ENCODE results near the gene ARL5A. TPM values are rescaled to one million over a fixed set of nuclear protein-coding genes. Genes with fewer than 3 reads are reported as not detected.

The ARL5A gene
- total and polyA plus RNA-seq, 9 donors, result 11.6 to 41.4 (median 33.3) TPM

- Histone ChIP-seq H3K4me1 (ENCODE audit: insufficient read depth) (no peaks in the 10 kb centered on the region), H3K27ac (no peak overlapping the region)
- intact Hi-C loops (cut with DNase I), result no loop called here
Measured at GRCh38 chr2:151855111-151855510, 26.9 kb upstream of the ARL5A start.

GRCh38 chr2:151853070-151853758, 25.0 kb upstream of the ARL5A start:
- H3K9me3 ChIP-seq, result no peaks in the 10 kb centered on the region
- DNase-seq, result no peak
- intact Hi-C loops (cut with DNase I), result no loop called here

More at GRCh38 chr2:151855111-151855510, 26.9 kb upstream of the ARL5A start:
- H3K9me3 ChIP-seq, result no peaks in the 10 kb centered on the region
- no peaks in the 10 kb centered on the region for H3K27me3 ChIP-seq
- no peaks in the 10 kb centered on the region for H3K36me3 ChIP-seq
- 73 to 76% (median 75%) methylated on average over 3 of the region's 3 CpGs for WGBS, 3 donors
- H3K4me3 ChIP-seq, result no peak overlapping the region
- no peak for DNase-seq
- TF ChIP-seq EP300 (IDR thresholded peaks at IDR 0.05) (no peak), POLR2A (IDR thresholded peaks at IDR 0.05) (no peak), CTCF (IDR thresholded peaks at IDR 0.05) (no peak)

GRCh38 chr2:151852260-151853069, 24.2 kb upstream of the ARL5A start:
- intact Hi-C loops (cut with DNase I), result no loop called here
- Histone ChIP-seq H3K27me3 (no peaks in the 10 kb centered on the region), H3K4me3 (no peak overlapping the region), H3K4me1 (ENCODE audit: insufficient read depth) (no peaks in the 10 kb centered on the region), H3K27ac (no peak overlapping the region), H3K36me3 (no peaks in the 10 kb centered on the region), H3K9me3 (no peaks in the 10 kb centered on the region)
- TF ChIP-seq CTCF (IDR thresholded peaks at IDR 0.05), result no peak
- no peak for TF ChIP-seq EP300 (IDR thresholded peaks at IDR 0.05)
- no peak for TF ChIP-seq POLR2A (IDR thresholded peaks at IDR 0.05)
- DNase-seq, result no peak
- WGBS, 3 donors, result 80 to 86% (median 83%) methylated on average over 6 of the region's 6 CpGs

More at GRCh38 chr2:151853070-151853758, 25.0 kb upstream of the ARL5A start:
- no peaks in the 10 kb centered on the region for H3K36me3 ChIP-seq
- no peaks in the 10 kb centered on the region for H3K4me1 ChIP-seq (ENCODE audit: insufficient read depth)
- no peak overlapping the region for H3K27ac ChIP-seq
- H3K27me3 ChIP-seq, result no peaks in the 10 kb centered on the region
- no peak overlapping the region for H3K4me3 ChIP-seq
- TF ChIP-seq CTCF (IDR thresholded peaks at IDR 0.05), result no peak
- TF ChIP-seq POLR2A (IDR thresholded peaks at IDR 0.05), result no peak
- no peak for TF ChIP-seq EP300 (IDR thresholded peaks at IDR 0.05)
- 91 to 97% (median 93%) methylated on average over 3 of the region's 3 CpGs for WGBS, 3 donors

GRCh38 chr2:151851761-151852160, 23.5 kb upstream of the ARL5A start:
- intact Hi-C loops (cut with DNase I), result no loop called here
- H3K4me3 ChIP-seq, result no peak overlapping the region
- TF ChIP-seq EP300 (IDR thresholded peaks at IDR 0.05) (no peak), CTCF (IDR thresholded peaks at IDR 0.05) (no peak), POLR2A (IDR thresholded peaks at IDR 0.05) (no peak)
- DNase-seq, result no peak
- H3K27ac ChIP-seq, result no peak overlapping the region
- no peaks in the 10 kb centered on the region for H3K27me3 ChIP-seq
- 44 to 55% (median 51%) methylated on average over 3 of the region's 3 CpGs for WGBS, 3 donors
- H3K9me3 ChIP-seq, result no peaks in the 10 kb centered on the region
- no peaks in the 10 kb centered on the region for H3K4me1 ChIP-seq (ENCODE audit: insufficient read depth)
- H3K36me3 ChIP-seq, result no peaks in the 10 kb centered on the region

Data from ovary (tissue), 9 donors.